GM19468 (cell line): ENCODE data around the gene LRRC59.

ENCODE experiments used
- ATAC-seq: cut with Tn5 transposase; IDR thresholded peaks from one replicate; pipeline ENCODE4 v1.9.1; 2021; ENCODE audit warnings: mild to moderate bottlenecking, moderate library complexity, moderate number of reproducible peaks; ENCODE audit not compliant: unreplicated experiment; ENCODE audit errors: extremely low read depth

LRRC59 gene

DNA sequence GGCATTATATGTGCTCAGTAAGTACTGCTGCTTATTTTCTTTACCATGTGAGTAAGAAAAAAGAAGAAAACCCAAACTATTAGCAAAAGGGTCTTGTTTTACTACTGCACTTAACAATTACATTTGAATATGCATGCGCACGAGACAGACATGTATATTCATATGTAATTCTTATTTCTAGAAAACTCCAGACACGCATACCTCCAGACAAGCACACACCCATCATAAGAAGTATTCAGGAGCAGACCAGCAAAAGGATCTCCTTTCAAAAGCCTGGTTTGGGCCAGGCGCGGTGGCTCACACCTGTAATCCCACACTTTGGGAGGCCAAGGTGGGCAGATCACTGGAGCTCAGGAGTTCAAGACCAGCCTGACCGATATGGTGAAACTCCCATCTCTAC lies 7.8 kb downstream of the LRRC59 start:
- ATAC-seq = no peak

GRCh38 chr17:50388728-50389127 lies 8.6 kb downstream of the LRRC59 start:
- no peak for ATAC-seq

- no peak for ATAC-seq
Measured at GRCh38 chr17:50386510-50386909, 10.8 kb downstream of the LRRC59 start.

GRCh38 chr17:50382931-50383330 lies 14.4 kb downstream of the LRRC59 start:
- ATAC-seq = no peak

DNA sequence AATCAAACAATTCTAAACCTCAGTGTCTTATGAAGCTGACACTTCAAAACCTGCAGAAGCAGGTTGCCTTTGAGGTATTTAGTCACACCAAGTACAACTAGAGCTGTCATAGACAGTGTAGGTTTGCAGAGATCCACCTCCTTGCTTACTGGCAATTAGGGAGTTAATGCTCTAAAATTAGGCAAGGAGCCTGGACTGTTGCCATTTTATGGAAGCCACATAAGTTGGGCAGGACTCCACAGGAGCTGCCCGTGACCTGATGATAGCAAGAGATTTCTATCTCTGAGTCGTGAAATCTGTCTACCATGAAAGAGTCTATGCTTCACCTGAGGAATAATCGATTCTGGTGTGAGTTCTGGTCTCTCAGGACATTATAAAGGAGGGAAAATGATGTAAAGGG lies 15.4 kb downstream of the LRRC59 start:
- no peak for ATAC-seq

DNA sequence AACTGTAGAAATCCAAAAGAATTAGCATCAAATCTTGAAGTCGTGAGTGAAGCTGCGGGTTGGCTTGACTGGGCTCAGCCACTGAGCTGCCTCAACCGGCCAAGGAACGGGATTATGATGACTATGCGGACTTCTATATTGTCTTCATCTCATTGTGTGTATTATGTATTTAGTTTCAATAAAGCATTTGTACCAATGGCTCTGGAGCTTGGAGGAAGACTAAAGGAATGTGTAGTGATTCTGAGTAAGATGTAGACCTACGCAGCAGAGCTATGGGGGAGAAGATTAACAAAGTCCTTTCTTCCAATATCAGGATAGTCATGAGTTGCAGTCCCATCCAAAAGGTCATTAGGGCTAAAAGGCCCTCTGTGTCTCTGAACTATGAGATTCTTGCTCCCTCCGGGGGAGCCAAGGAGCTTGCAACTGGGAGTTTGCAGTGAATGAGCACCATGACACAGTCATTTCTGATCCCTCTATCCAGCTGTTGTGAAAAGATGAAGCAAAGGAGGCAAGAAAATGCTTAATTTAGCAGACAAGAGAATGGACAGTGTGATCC lies 16.0 kb downstream of the LRRC59 start:
- ATAC-seq = no peak

GRCh38 chr17:50380369-50381259 lies 16.7 kb downstream of the LRRC59 start:
- no peak for ATAC-seq

DNA sequence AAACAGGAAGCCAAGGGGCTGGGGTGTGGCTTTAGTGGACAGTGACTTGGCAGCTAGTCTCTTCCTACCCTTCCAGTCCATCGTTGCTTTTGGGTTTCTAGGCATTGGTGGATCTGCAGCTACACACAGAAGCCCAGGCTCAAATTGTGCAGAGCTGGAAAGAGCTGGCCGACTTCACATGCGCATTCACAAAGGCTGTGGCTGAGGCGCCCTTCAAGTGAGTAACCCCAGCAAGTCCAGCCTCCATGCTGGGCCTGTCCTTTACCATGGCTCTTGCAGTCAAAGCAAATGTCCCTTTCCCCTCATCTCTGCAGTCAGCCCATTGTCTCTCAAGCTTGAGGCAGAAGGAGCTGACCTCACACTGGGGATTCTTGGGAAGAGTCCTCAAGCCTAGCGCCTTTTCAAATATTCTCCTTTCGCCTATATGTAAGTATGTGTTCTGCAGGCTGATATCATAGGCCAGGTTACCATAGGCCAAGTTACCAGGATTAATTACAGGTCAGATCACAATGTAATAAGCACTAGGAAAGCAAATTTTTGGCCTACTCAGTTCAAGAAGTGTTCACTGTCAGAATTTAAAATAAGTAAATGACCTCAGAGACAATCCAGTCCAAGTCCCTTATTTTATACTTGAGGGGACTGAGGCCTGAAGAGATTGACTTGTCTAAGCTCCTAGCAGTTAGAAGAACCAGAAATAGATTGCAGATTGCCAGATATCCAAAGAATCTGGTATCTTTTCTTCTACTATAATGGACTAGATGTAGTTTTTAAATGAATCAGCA lies 17.8 kb downstream of the LRRC59 start:
- ATAC-seq = no peak

- no peak for ATAC-seq
Measured at GRCh38 chr17:50375858-50376538, 21.3 kb downstream of the LRRC59 start.

GRCh38 chr17:50373705-50374104 lies 23.6 kb downstream of the LRRC59 start:
- ATAC-seq = no peak

DNA sequence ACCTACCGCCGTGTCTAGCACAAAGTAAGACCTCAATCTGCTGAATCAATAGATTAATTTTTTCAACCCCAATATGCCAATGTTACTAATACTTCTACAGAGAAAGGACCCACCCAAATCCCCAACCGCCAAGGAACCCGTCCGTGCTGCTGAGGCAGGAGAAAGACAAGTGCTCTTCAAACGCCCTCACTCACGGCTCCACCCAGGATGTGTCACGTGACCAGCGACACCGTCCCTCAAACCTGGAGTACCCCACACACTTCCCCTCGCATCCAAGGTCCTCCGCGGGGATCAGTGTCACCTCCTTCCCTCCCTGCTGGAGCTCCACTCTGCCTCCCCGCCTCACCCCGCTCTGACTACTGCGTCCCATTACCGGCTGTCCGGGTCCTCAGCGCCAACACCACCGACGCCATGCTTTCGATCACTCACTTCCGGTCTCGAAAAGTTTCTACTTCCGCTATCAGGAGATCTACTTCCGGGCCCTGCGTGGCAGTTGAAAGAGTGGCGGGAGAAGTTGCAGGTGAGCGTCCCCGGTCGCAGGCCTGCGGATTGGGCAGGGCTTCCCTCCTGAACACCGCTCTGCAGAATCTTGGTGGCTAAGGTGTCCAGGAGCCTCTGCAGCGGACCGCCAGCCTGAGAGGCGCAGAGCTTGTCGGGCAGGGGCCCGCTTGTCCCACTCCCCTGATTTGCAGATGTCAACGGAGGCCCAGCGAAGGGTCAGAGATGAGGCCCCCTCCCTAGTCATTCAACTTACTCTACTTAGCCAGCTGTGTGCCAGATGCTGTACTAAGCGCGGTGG lies 24.4 kb downstream of the LRRC59 start, which contains the start of the genes EME1 and MRPL27:
Gene EME1, plus strand, starts transcription at position 472 of the 799 bp plus-strand sequence. CDS start 1,980 bp downstream, outside the sequence.
Gene MRPL27, minus strand, starts transcription at position 427 of the 799 bp plus-strand sequence. Its CDS starts 14 bp downstream, at position 413.
- peak; percentile 50 for ATAC-seq

DNA sequence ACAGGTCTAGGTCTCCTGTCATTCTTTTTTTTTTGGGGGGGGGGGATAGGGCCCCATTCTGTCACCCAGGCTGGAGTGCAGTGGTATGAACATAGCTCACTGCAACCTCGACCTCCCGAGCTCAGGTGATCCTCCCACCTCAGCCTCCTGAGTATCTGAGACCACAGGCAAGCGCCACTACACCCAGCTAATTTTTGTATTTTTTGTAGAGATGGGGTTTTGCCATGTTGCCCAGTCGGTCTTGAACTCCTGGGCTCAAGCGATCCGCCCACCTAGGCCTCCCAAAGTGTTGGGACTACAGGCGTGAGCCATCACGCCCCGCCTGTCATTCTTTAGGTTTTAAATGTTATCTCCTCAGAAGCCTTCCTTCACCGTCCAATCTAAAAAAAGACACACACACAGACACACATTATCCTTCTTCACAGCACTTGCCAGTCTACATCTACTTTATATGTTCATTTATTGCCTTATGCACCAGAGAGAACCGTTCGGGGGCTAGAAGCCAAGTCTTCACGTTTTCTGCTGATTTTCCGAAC lies 25.0 kb downstream of the LRRC59 start:
- ATAC-seq = no peak

DNA sequence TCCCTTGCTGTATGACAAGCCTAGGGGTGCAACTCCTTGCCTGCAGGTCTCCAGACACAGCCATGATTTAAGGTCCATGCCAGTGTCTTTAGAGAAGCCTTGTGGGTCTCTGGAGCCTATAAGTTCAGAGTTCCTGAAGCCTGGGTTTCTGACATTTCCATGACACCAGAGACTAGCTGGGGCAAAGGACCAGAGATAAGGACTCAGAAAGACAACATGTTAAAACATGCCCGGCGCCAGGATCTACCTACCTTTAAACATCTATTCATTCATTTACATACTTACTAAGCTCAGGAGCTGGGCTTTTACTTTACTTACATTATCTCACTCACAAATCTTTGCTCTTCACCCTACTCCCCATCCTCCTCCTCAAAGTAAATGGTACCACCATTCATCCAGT lies 25.8 kb downstream of the LRRC59 start:
- ATAC-seq = no peak

GRCh38 chr17:50370052-50370451 lies 27.3 kb downstream of the LRRC59 start:
- no peak for ATAC-seq

DNA sequence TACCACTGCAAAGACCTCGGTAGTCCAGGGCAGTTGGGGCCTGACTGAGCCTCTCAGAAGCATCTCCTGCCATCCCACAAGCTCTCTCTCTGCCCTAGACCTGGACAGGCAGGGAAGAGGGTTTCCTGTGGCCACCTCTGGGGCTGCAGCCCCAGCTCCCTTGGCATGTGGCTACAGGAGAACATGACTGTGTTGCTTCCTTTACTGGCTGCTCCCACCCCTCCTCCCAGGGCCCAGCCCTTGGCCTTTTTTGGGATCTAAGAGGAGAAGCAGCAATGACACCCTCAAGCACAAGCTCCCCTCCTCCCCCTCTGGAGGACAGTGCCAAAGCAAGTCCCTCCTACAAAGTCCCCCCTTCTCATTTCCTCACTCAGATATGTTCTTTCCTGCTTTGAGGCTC lies 29.9 kb downstream of the LRRC59 start:
- no peak for ATAC-seq

GRCh38 chr17:50365649-50366393 lies 31.5 kb downstream of the LRRC59 start:
- no peak for ATAC-seq

GRCh38 chr17:50365165-50365564 lies 32.2 kb downstream of the LRRC59 start:
- ATAC-seq = no peak

- ATAC-seq = no peak
Measured at GRCh38 chr17:50364715-50365114, 32.6 kb downstream of the LRRC59 start.
